DND-41 (cell line): ENCODE measurements around the gene LEAP2.

Experiments
- ATAC-seq: fragments of 200-7000 bp; cut with Tn5 transposase; 3 replicates; pipeline ENCODE4 v1.9.1; 2021; ENCODE audit warnings: low read depth; ENCODE audit not compliant: insufficient read depth
- DNase-seq: peaks from one replicate; pipeline ENCODE4 v3.0.0-alpha.2; 2020
- H2AFZ ChIP-seq: 2 replicates; pipeline ENCODE4 v1.6.0; 2012; ENCODE audit warnings: low read depth, low read length
- H3K27ac ChIP-seq: 2 replicates; pipeline ENCODE4 v1.5.1; 2012; ENCODE audit warnings: low read length, inconsistent platforms
- H3K27me3 ChIP-seq: fragments of 200-600 bp; sonication (generic); 2 replicates; pipeline ENCODE4 v1.6.0; 2012; ENCODE audit warnings: low read length, mild to moderate bottlenecking, inconsistent platforms; ENCODE audit not compliant: insufficient read depth, poor library complexity
- H3K36me3 ChIP-seq: 2 replicates; pipeline ENCODE4 v1.5.1; 2012; ENCODE audit warnings: low read length, inconsistent platforms; ENCODE audit not compliant: insufficient read depth
- H3K4me1 ChIP-seq: 2 replicates; pipeline ENCODE4 v1.5.1; 2012; ENCODE audit warnings: mild to moderate bottlenecking, low read length; ENCODE audit not compliant: insufficient read depth
- H3K4me2 ChIP-seq: 2 replicates; pipeline ENCODE4 v1.6.0; 2012; ENCODE audit warnings: mild to moderate bottlenecking, moderate library complexity, low read length, inconsistent platforms; ENCODE audit not compliant: insufficient read depth
- H3K4me3 ChIP-seq, 2 experiments: fragments of 200-600 bp in 1 of 2; shearing (Covaris generic) in 1 of 2; 2 replicates each; pipeline ENCODE4 v1.5.1; 2012 to 2016; ENCODE audit warnings: inconsistent platforms in 2 of 2, low read length in 2 of 2, mild to moderate bottlenecking in 2 of 2, low read depth in 1 of 2, moderate library complexity in 1 of 2
- H3K79me2 ChIP-seq: 2 replicates; pipeline ENCODE4 v1.6.0; 2012; ENCODE audit warnings: low read length, inconsistent platforms; ENCODE audit not compliant: insufficient read depth
- H3K9ac ChIP-seq: 2 replicates; pipeline ENCODE4 v1.6.0; 2012; ENCODE audit warnings: low read depth, mild to moderate bottlenecking, inconsistent platforms, low read length, moderate library complexity
- H3K9me3 ChIP-seq: 2 replicates; pipeline ENCODE4 v1.5.1; 2012; ENCODE audit warnings: low read length, moderate library complexity, mild to moderate bottlenecking, inconsistent platforms; ENCODE audit not compliant: insufficient read depth, severe bottlenecking
- H4K20me1 ChIP-seq: 2 replicates; pipeline ENCODE4 v1.6.0; 2012; ENCODE audit warnings: low read length; ENCODE audit not compliant: insufficient read depth
- EZH2 ChIP-seq: IDR thresholded peaks from 3 replicates; pipeline ENCODE4 v1.6.1; 2012; ENCODE audit warnings: borderline replicate concordance, low read depth, mild to moderate bottlenecking, moderate library complexity, low read length, inconsistent platforms; ENCODE audit not compliant: severe bottlenecking
- TF ChIP-seq, protein P1 (sequence below): IDR thresholded peaks from 2 replicates; pipeline ENCODE4 v1.5.1; 2012; ENCODE audit warnings: borderline replicate concordance, low read length, moderate library complexity, mild to moderate bottlenecking; ENCODE audit not compliant: poor library complexity, severe bottlenecking; ENCODE audit errors: extremely low read depth

The LEAP2 gene

GRCh38 chr5:132841305-132841704 is 32.2 kb upstream of the LEAP2 start:
- Histone ChIP-seq H3K79me2 (no peaks in the 10 kb centered on the region), H3K4me2 (no peak overlapping the region), H3K27ac (no peak overlapping the region), H4K20me1 (no peaks in the 10 kb centered on the region), H2AFZ (no peak overlapping the region), H3K9ac (no peak overlapping the region), H3K9me3 (no peaks in the 10 kb centered on the region), H3K36me3 (no peaks in the 10 kb centered on the region), H3K4me3 (no peak overlapping the region), H3K4me1 (no peaks in the 10 kb centered on the region), H3K27me3 (no peaks in the 10 kb centered on the region)
- TF ChIP-seq EZH2, result no peak
- TF ChIP-seq, protein P1, sequence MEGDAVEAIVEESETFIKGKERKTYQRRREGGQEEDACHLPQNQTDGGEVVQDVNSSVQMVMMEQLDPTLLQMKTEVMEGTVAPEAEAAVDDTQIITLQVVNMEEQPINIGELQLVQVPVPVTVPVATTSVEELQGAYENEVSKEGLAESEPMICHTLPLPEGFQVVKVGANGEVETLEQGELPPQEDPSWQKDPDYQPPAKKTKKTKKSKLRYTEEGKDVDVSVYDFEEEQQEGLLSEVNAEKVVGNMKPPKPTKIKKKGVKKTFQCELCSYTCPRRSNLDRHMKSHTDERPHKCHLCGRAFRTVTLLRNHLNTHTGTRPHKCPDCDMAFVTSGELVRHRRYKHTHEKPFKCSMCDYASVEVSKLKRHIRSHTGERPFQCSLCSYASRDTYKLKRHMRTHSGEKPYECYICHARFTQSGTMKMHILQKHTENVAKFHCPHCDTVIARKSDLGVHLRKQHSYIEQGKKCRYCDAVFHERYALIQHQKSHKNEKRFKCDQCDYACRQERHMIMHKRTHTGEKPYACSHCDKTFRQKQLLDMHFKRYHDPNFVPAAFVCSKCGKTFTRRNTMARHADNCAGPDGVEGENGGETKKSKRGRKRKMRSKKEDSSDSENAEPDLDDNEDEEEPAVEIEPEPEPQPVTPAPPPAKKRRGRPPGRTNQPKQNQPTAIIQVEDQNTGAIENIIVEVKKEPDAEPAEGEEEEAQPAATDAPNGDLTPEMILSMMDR, result no peak
- DNase-seq (no peak), ATAC-seq (no peak)

GRCh38 chr5:132848270-132848669 is 25.2 kb upstream of the LEAP2 start:
- DNase-seq, result no peak
- H2AFZ ChIP-seq, result no peak overlapping the region
- no peak overlapping the region for H3K4me2 ChIP-seq
- TF ChIP-seq, protein P1, result no peak
- no peak for TF ChIP-seq EZH2
- H3K27ac ChIP-seq, result no peak overlapping the region
- no peaks in the 10 kb centered on the region for H3K27me3 ChIP-seq
- H3K9me3 ChIP-seq, result no peaks in the 10 kb centered on the region
- no peaks in the 10 kb centered on the region for H3K4me1 ChIP-seq
- no peaks in the 10 kb centered on the region for H3K79me2 ChIP-seq
- H3K36me3 ChIP-seq, result no peaks in the 10 kb centered on the region
- H3K9ac ChIP-seq, result no peak overlapping the region
- ATAC-seq, result no peak
- H3K4me3 ChIP-seq, result no peak overlapping the region
- no peaks in the 10 kb centered on the region for H4K20me1 ChIP-seq

- Histone ChIP-seq H3K27me3 (no peaks in the 10 kb centered on the region), H3K4me3 (no peak overlapping the region), H3K4me2 (no peak overlapping the region), H4K20me1 (no peaks in the 10 kb centered on the region), H3K36me3 (no peaks in the 10 kb centered on the region), H3K79me2 (no peaks in the 10 kb centered on the region), H3K27ac (no peak overlapping the region), H2AFZ (no peak overlapping the region), H3K9me3 (no peaks in the 10 kb centered on the region), H3K4me1 (peaks cover 6% of the 10 kb centered on the region), H3K9ac (no peak overlapping the region)
- no peak for TF ChIP-seq EZH2
- TF ChIP-seq, protein P1, result no peak
- DNase-seq (no peak), ATAC-seq (no peak)
Measured at GRCh38 chr5:132849347-132849746, 24.1 kb upstream of the LEAP2 start.

- Histone ChIP-seq H3K27ac (no peak overlapping the region), H3K27me3 (no peaks in the 10 kb centered on the region), H2AFZ (no peak overlapping the region), H4K20me1 (no peaks in the 10 kb centered on the region), H3K9ac (no peak overlapping the region), H3K4me3 (no peak overlapping the region), H3K36me3 (no peaks in the 10 kb centered on the region), H3K4me1 (peaks cover 6% of the 10 kb centered on the region), H3K9me3 (no peaks in the 10 kb centered on the region), H3K79me2 (no peaks in the 10 kb centered on the region), H3K4me2 (no peak overlapping the region)
- ATAC-seq, result no peak
- TF ChIP-seq, protein P1, result no peak
- TF ChIP-seq EZH2, result no peak
- DNase-seq, result no peak
Measured at GRCh38 chr5:132850066-132850465, 23.4 kb upstream of the LEAP2 start.
